H9 (cell line): ENCODE results near the gene GNAI2. TPM values are rescaled to one million over a fixed set of nuclear protein-coding genes. Genes with fewer than 3 reads are reported as not detected.

ENCODE experiments used
- DNase-seq: peaks from one replicate; pipeline ENCODE4 v3.0.0-alpha.2; 2017
- H2AFZ ChIP-seq: one replicate; pipeline ENCODE4 v1.6.1; 2013; ENCODE audit warnings: mild to moderate bottlenecking, low read length, control low read depth, moderate library complexity
- H2AK5ac ChIP-seq: 2 replicates; pipeline ENCODE4 v1.6.1; 2013; ENCODE audit warnings: low read length, control low read depth, mixed read lengths; ENCODE audit not compliant: insufficient read length
- H2BK120ac ChIP-seq: one replicate; pipeline ENCODE4 v1.6.1; 2013; ENCODE audit warnings: low read depth, mild to moderate bottlenecking, low read length, control low read depth, inconsistent platforms; ENCODE audit not compliant: poor library complexity, severe bottlenecking
- H2BK12ac ChIP-seq: 2 replicates; pipeline ENCODE4 v1.6.1; 2013; ENCODE audit warnings: low read length, control low read depth, mixed read lengths, low read depth; ENCODE audit not compliant: insufficient read length
- H2BK15ac ChIP-seq: 2 replicates; pipeline ENCODE4 v1.6.1; 2013; ENCODE audit warnings: low read depth, low read length, control low read depth
- H2BK20ac ChIP-seq: one replicate; pipeline ENCODE4 v1.6.1; 2013; ENCODE audit warnings: low read depth, mild to moderate bottlenecking, low read length, control low read depth, inconsistent platforms; ENCODE audit not compliant: poor library complexity, severe bottlenecking
- H2BK5ac ChIP-seq: 2 replicates; pipeline ENCODE4 v1.6.1; 2013; ENCODE audit warnings: low read length, control low read depth, mixed read lengths; ENCODE audit not compliant: insufficient read length
- H3K14ac ChIP-seq: 2 replicates; pipeline ENCODE4 v1.6.1; 2013; ENCODE audit warnings: low read length, control low read depth; ENCODE audit not compliant: insufficient read depth
- H3K18ac ChIP-seq: 2 replicates; pipeline ENCODE4 v1.6.1; 2013; ENCODE audit warnings: low read depth, mild to moderate bottlenecking, mixed read lengths, low read length, control low read depth; ENCODE audit not compliant: insufficient read length
- H3K23ac ChIP-seq: 2 replicates; pipeline ENCODE4 v1.6.1; 2013; ENCODE audit warnings: low read length, control low read depth, mixed read lengths, low read depth; ENCODE audit not compliant: insufficient read length
- H3K23me2 ChIP-seq: 2 replicates; pipeline ENCODE4 v1.6.1; 2013; ENCODE audit warnings: low read depth, mild to moderate bottlenecking, mixed read lengths, low read length, control low read depth; ENCODE audit not compliant: insufficient read length, poor library complexity, severe bottlenecking
- H3K27ac ChIP-seq: 2 replicates; pipeline ENCODE4 v1.5.1; 2013; ENCODE audit warnings: low read length, control low read depth, mixed read lengths, low read depth; ENCODE audit not compliant: insufficient read length
- H3K27me3 ChIP-seq: 2 replicates; pipeline ENCODE4 v1.6.1; 2013; ENCODE audit warnings: low read length, control low read depth, inconsistent platforms; ENCODE audit not compliant: insufficient read depth
- H3K4ac ChIP-seq: 2 replicates; pipeline ENCODE4 v1.6.1; 2013; ENCODE audit warnings: low read depth, mild to moderate bottlenecking, control low read depth, inconsistent platforms, low read length, moderate library complexity
- H3K4me1 ChIP-seq: 2 replicates; pipeline ENCODE4 v1.6.1; 2013; ENCODE audit warnings: low read length, control low read depth, inconsistent platforms; ENCODE audit not compliant: insufficient read depth
- H3K4me2 ChIP-seq: 2 replicates; pipeline ENCODE4 v1.6.1; 2013; ENCODE audit warnings: low read length, control low read depth, mixed read lengths; ENCODE audit not compliant: insufficient read length, insufficient read depth
- H3K56ac ChIP-seq: 2 replicates; pipeline ENCODE4 v1.6.1; 2013; ENCODE audit warnings: low read depth, mild to moderate bottlenecking, mixed read lengths, low read length, control low read depth; ENCODE audit not compliant: insufficient read length
- H3K79me1 ChIP-seq: 2 replicates; pipeline ENCODE4 v1.6.1; 2013; ENCODE audit warnings: low read depth, mild to moderate bottlenecking, moderate library complexity, low read length, control low read depth, inconsistent platforms; ENCODE audit not compliant: insufficient read depth, poor library complexity, severe bottlenecking
- H3K79me2 ChIP-seq: 2 replicates; pipeline ENCODE4 v1.6.1; 2013; ENCODE audit warnings: low read length, control low read depth, inconsistent platforms; ENCODE audit not compliant: insufficient read depth
- H3K9ac ChIP-seq: 2 replicates; pipeline ENCODE4 v1.6.1; 2013; ENCODE audit warnings: low read length, control low read depth, mixed read lengths; ENCODE audit not compliant: insufficient read length; ENCODE audit errors: extremely low read depth
- H3K9me3 ChIP-seq: one replicate; pipeline ENCODE4 v1.6.1; 2013; ENCODE audit warnings: low read depth, low read length, inconsistent platforms; ENCODE audit not compliant: control insufficient read depth
- H3T11ph ChIP-seq: one replicate; pipeline ENCODE4 v1.6.1; 2013; ENCODE audit warnings: mild to moderate bottlenecking, low read length, control low read depth, inconsistent platforms
- H4K20me1 ChIP-seq: one replicate; pipeline ENCODE4 v1.6.1; 2013; ENCODE audit not compliant: control insufficient read depth, insufficient read length, insufficient read depth
- H4K5ac ChIP-seq: 2 replicates; pipeline ENCODE4 v1.6.1; 2013; ENCODE audit warnings: low read depth, mild to moderate bottlenecking, mixed read lengths, low read length, control low read depth; ENCODE audit not compliant: insufficient read length
- H4K8ac ChIP-seq: replicated peaks from 2 replicates; pipeline ENCODE4 v1.6.1; 2013; ENCODE audit warnings: low read length, control low read depth, mixed read lengths, low read depth; ENCODE audit not compliant: insufficient read length
- H4K91ac ChIP-seq: 2 replicates; pipeline ENCODE4 v1.6.1; 2013; ENCODE audit warnings: low read depth, mild to moderate bottlenecking, moderate library complexity, mixed read lengths, low read length, control low read depth; ENCODE audit not compliant: insufficient read length
- H3K27ac Mint-ChIP-seq, 3 experiments: 2 replicates in 2 of 3; 3 replicates in 1 of 3; pipeline ENCODE4 v1.8.0; 2020 to 2021; ENCODE audit warnings: mixed read lengths in 3 of 3, mild to moderate bottlenecking in 1 of 3, moderate library complexity in 1 of 3
- H3K27me3 Mint-ChIP-seq: 2 replicates; pipeline ENCODE4 v1.8.0; 2021; ENCODE audit warnings: low read depth, mild to moderate bottlenecking, moderate library complexity, mixed read lengths
- H3K36me3 Mint-ChIP-seq, 3 experiments: 2 replicates in 2 of 3; 3 replicates in 1 of 3; pipeline ENCODE4 v1.8.0; 2020 to 2021; ENCODE audit warnings: low read depth in 3 of 3, mixed read lengths in 3 of 3; ENCODE audit not compliant: insufficient read depth in 1 of 3
- H3K4me1 Mint-ChIP-seq, 2 experiments: 2 replicates each; pipeline ENCODE4 v1.8.0; 2020; ENCODE audit warnings: mixed read lengths in 2 of 2
- H3K4me3 Mint-ChIP-seq, 2 experiments: 2 replicates in 1 of 2; 3 replicates in 1 of 2; pipeline ENCODE4 v1.8.0; 2020 to 2021; ENCODE audit warnings: mild to moderate bottlenecking in 2 of 2, mixed read lengths in 2 of 2, moderate library complexity in 1 of 2
- H3K9me3 Mint-ChIP-seq, 2 experiments: 2 replicates in 1 of 2; 3 replicates in 1 of 2; pipeline ENCODE4 v1.8.0; 2020; ENCODE audit warnings: mild to moderate bottlenecking in 2 of 2, mixed read lengths in 2 of 2, moderate library complexity in 1 of 2
- WGBS: extraction: QIAGEN DNeasy Blood & Tissue Kit; methylation state at CpG from one replicate; pipeline ENCODE4 v1.1.7; 2013; ENCODE audit warnings: missing lambda C conversion rate, low lambda C conversion rate, mixed read lengths; ENCODE audit not compliant: insufficient read length; ENCODE audit errors: extremely low coverage; 5-methylcytosine and 5-hydroxymethylcytosine counted together
- total RNA-seq: library from RNA; stranded (reverse); gene quantifications from 2 replicates; pipeline ENCODE4 v1.2.1, GENCODE V29; 2021
- TF ChIP-seq, protein P1 (sequence below): fragments of 200-600 bp; sonication (generic); conservative IDR thresholded peaks from 3 replicates; pipeline ENCODE4 v1.8.0; 2021; ENCODE audit warnings: antibody characterized with exemption, mild to moderate bottlenecking

Gene GNAI2
- total RNA-seq, 1 experiment from 2014 or later: 218 TPM

DNA sequence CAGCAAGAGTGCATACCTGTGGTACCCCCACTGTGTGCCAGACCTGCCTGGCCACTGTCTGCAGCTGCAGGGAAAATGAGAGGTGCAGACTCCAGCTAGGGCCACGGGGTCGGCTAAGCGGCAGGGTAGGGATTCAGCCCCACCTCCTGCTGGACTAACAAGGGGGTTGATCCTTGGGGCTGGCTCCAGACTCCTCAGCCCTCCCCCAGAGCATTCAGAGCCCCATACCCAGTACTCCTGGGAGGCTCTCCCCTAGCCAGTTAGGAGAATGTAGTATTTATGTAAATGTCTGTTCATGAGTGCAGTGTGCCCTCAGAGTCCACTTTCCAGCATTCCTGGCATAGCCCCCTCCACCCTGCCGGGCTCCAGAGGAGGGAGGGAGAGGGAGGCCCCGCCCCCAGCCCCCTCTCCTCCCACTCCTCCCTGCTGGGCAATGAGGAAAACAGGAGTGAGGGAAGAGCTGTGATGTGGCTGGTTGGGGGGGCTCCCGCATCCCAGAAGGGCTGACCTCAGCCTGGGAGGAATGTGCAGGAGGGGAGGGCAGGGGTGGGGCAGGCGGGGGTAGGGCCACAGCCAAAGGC is 28.5 kb downstream of the GNAI2 start:
- no peaks in the 10 kb centered on the region for H4K20me1 ChIP-seq
- no peak overlapping the region for H3K4ac ChIP-seq
- H3K36me3 Mint-ChIP-seq: no peaks in the 10 kb centered on the region
- no peak overlapping the region for H2BK20ac ChIP-seq
- H3K4me2 ChIP-seq: peak overlapping the region; percentile 36
- no peak overlapping the region for H3T11ph ChIP-seq
- no peak overlapping the region for H2BK5ac ChIP-seq
- no peak overlapping the region for H3K56ac ChIP-seq
- no peak overlapping the region for H3K23ac ChIP-seq
- no peak overlapping the region for H2BK12ac ChIP-seq
- H3K9me3 ChIP-seq: no peaks in the 10 kb centered on the region
- H3K4me1 ChIP-seq: peaks cover 5% of the 10 kb centered on the region; the same call in 1 of the 2 replicates
- no peak overlapping the region for H4K8ac ChIP-seq
- H3K23me2 ChIP-seq: no peaks in the 10 kb centered on the region
- peak; percentile 98 for DNase-seq
- H2AFZ ChIP-seq: no peak overlapping the region
- no peak overlapping the region for H2BK120ac ChIP-seq
- H3K9ac ChIP-seq: no peak overlapping the region
- no peak overlapping the region for H4K5ac ChIP-seq
- no peak overlapping the region for H2BK15ac ChIP-seq
- H4K91ac ChIP-seq: no peak overlapping the region
- H3K4me3 Mint-ChIP-seq: peak overlapping the region in 1 of 2 experiments; percentile 71; a peak in 2 of 5 replicates
- WGBS: no CpG with 5 or more reads among the region's 7 CpGs
- no peak overlapping the region for H2AK5ac ChIP-seq
- peak overlapping the region; percentile 97 to 98 (median 98) for H3K27ac Mint-ChIP-seq
- H3K9me3 Mint-ChIP-seq: no peaks in the 10 kb centered on the region
- H3K27me3 Mint-ChIP-seq: peaks cover 3% of the 10 kb centered on the region; the same call in 1 of the 2 replicates
- peak overlapping the region; percentile 81 for H3K18ac ChIP-seq
- no peaks in the 10 kb centered on the region for H3K79me1 ChIP-seq
- H3K4me1 Mint-ChIP-seq: peaks cover 51 to 71% of the 10 kb centered on the region in 2 experiments
- TF ChIP-seq, protein P1, sequence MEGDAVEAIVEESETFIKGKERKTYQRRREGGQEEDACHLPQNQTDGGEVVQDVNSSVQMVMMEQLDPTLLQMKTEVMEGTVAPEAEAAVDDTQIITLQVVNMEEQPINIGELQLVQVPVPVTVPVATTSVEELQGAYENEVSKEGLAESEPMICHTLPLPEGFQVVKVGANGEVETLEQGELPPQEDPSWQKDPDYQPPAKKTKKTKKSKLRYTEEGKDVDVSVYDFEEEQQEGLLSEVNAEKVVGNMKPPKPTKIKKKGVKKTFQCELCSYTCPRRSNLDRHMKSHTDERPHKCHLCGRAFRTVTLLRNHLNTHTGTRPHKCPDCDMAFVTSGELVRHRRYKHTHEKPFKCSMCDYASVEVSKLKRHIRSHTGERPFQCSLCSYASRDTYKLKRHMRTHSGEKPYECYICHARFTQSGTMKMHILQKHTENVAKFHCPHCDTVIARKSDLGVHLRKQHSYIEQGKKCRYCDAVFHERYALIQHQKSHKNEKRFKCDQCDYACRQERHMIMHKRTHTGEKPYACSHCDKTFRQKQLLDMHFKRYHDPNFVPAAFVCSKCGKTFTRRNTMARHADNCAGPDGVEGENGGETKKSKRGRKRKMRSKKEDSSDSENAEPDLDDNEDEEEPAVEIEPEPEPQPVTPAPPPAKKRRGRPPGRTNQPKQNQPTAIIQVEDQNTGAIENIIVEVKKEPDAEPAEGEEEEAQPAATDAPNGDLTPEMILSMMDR: no peak
- peak overlapping the region; percentile 3; the same call in 1 of the 2 replicates for H3K14ac ChIP-seq
- H3K79me2 ChIP-seq: no peaks in the 10 kb centered on the region
- peak overlapping the region; percentile 48 for H3K27ac ChIP-seq
- no peaks in the 10 kb centered on the region for H3K27me3 ChIP-seq
